Fibroblast of lung (primary cell): ENCODE data around the gene TRAF2. TPM values are rescaled to one million over a fixed set of nuclear protein-coding genes. Genes with fewer than 3 reads are reported as not detected.

ENCODE experiments used
- DNase-seq, 2 donors: peaks; one replicate each; pipeline versions ENCODE4 v3.0.0 to v3.0.0-alpha.2; 2010; ENCODE audit warnings: low read depth in 2 of 2
- H2AFZ ChIP-seq: 2 replicates; pipeline ENCODE4 v1.5.1; 2012; ENCODE audit warnings: low read length, control low read depth, inconsistent platforms
- H3K27ac ChIP-seq: 2 replicates; pipeline ENCODE4 v1.5.1; 2011; ENCODE audit warnings: low read length, control low read depth; ENCODE audit not compliant: insufficient read depth
- H3K27me3 ChIP-seq: 2 replicates; pipeline ENCODE4 v1.5.1; 2011; ENCODE audit warnings: mild to moderate bottlenecking, low read length; ENCODE audit not compliant: control insufficient read depth, insufficient read depth
- H3K36me3 ChIP-seq: 2 replicates; pipeline ENCODE4 v1.5.1; 2011; ENCODE audit warnings: low read length; ENCODE audit not compliant: control insufficient read depth, insufficient read depth
- H3K4me1 ChIP-seq: 2 replicates; pipeline ENCODE4 v1.5.1; 2011; ENCODE audit warnings: low read length; ENCODE audit not compliant: control insufficient read depth, insufficient read depth; ENCODE audit errors: extremely low read depth
- H3K4me2 ChIP-seq: 2 replicates; pipeline ENCODE4 v1.5.1; 2011; ENCODE audit warnings: low read length, control low read depth; ENCODE audit not compliant: insufficient read depth; ENCODE audit errors: extremely low read depth
- H3K4me3 ChIP-seq, 4 experiments: fragments of 200-600 bp in 1 of 4; sonication (generic) in 1 of 4; replicated peaks in 1 of 4; 2 replicates each; pipeline ENCODE4 v1.5.1; 2011 to 2016; ENCODE audit warnings: low read length in 4 of 4, low read depth in 3 of 4, mild to moderate bottlenecking in 3 of 4, control low read depth in 2 of 4, inconsistent platforms in 1 of 4, mixed read lengths in 1 of 4; ENCODE audit not compliant: insufficient read depth in 1 of 4; ENCODE audit errors: control extremely low read depth in 1 of 4
- H3K79me2 ChIP-seq: 2 replicates; pipeline ENCODE4 v1.5.1; 2012; ENCODE audit warnings: mild to moderate bottlenecking, low read length, inconsistent platforms; ENCODE audit not compliant: control insufficient read depth, insufficient read depth
- H3K9ac ChIP-seq: 2 replicates; pipeline ENCODE4 v1.5.1; 2011; ENCODE audit warnings: mild to moderate bottlenecking, low read length, control low read depth; ENCODE audit not compliant: insufficient read depth
- H3K9me3 ChIP-seq: 2 replicates; pipeline ENCODE4 v1.5.1; 2012; ENCODE audit warnings: low read depth, low read length; ENCODE audit not compliant: control insufficient read depth, insufficient read depth
- H4K20me1 ChIP-seq: 2 replicates; pipeline ENCODE4 v1.5.1; 2011; ENCODE audit warnings: low read length; ENCODE audit not compliant: control insufficient read depth, insufficient read depth; ENCODE audit errors: extremely low read depth
- EZH2 ChIP-seq: IDR thresholded peaks from 2 replicates; pipeline ENCODE4 v1.5.1; 2012; ENCODE audit warnings: low read length, control low read depth, mild to moderate bottlenecking; ENCODE audit errors: missing control alignments
- polyA plus RNA-seq, 2 donors: library from polyadenylated mRNA; depleted of rRNA in 1 of 2; stranded (reverse) in 1 of 2; unstranded in 1 of 2; fragments of >200 nt; gene quantifications; 2 replicates each; pipeline ENCODE4 v1.2.1, GENCODE V29; 2011 to 2012; ENCODE audit warnings: missing spikeins in 1 of 2
- total RNA-seq: library from RNA; depleted of rRNA; stranded (reverse); fragments of >200 nt; gene quantifications from 2 replicates; pipeline ENCODE4 v1.2.1, GENCODE V29; 2014
- TF ChIP-seq, protein P1 (sequence below), 2 donors: IDR thresholded peaks in 1 of 2; conservative IDR thresholded peaks in 1 of 2; 1 replicate in 1 of 2; 2 replicates in 1 of 2; pipeline ENCODE4 v1.5.1; 2011 to 2012; ENCODE audit warnings: low read length in 2 of 2, control low read depth in 1 of 2, inconsistent platforms in 1 of 2, low read depth in 1 of 2, mild to moderate bottlenecking in 1 of 2

The TRAF2 gene
- total and polyA plus RNA-seq, 2 donors (not counting 1 experiment from before 2014, with no cell fraction given): 3.7 to 8.4 TPM

GRCh38 chr9:136957901-136958300 lies 71.6 kb downstream of the TRAF2 start:
- Histone ChIP-seq H3K79me2 (no peaks in the 10 kb centered on the region), H3K4me3 (no peak overlapping the region), H3K4me2 (no peak overlapping the region), H3K4me1 (no peaks in the 10 kb centered on the region), H3K27ac (no peak overlapping the region), H2AFZ (no peak overlapping the region), H3K36me3 (no peaks in the 10 kb centered on the region), H3K9ac (no peak overlapping the region), H3K27me3 (no peaks in the 10 kb centered on the region), H4K20me1 (no peaks in the 10 kb centered on the region), H3K9me3 (no peaks in the 10 kb centered on the region)
- TF ChIP-seq, protein P1, sequence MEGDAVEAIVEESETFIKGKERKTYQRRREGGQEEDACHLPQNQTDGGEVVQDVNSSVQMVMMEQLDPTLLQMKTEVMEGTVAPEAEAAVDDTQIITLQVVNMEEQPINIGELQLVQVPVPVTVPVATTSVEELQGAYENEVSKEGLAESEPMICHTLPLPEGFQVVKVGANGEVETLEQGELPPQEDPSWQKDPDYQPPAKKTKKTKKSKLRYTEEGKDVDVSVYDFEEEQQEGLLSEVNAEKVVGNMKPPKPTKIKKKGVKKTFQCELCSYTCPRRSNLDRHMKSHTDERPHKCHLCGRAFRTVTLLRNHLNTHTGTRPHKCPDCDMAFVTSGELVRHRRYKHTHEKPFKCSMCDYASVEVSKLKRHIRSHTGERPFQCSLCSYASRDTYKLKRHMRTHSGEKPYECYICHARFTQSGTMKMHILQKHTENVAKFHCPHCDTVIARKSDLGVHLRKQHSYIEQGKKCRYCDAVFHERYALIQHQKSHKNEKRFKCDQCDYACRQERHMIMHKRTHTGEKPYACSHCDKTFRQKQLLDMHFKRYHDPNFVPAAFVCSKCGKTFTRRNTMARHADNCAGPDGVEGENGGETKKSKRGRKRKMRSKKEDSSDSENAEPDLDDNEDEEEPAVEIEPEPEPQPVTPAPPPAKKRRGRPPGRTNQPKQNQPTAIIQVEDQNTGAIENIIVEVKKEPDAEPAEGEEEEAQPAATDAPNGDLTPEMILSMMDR (conservative IDR thresholded peaks at IDR 0.05 in 1 of 2, IDR thresholded peaks at IDR 0.05 in 1 of 2; ENCODE audit: low read depth in 1 of 2, low read length in 2 of 2): no peak
- TF ChIP-seq EZH2: no peak
- no peak for DNase-seq

GRCh38 chr9:136958473-136958872 lies 72.2 kb downstream of the TRAF2 start:
- H3K9me3 ChIP-seq: no peaks in the 10 kb centered on the region
- TF ChIP-seq, protein P1 (conservative IDR thresholded peaks at IDR 0.05 in 1 of 2, IDR thresholded peaks at IDR 0.05 in 1 of 2; ENCODE audit: low read depth in 1 of 2, low read length in 2 of 2): no peak
- TF ChIP-seq EZH2: no peak
- no peaks in the 10 kb centered on the region for H3K27me3 ChIP-seq
- no peak overlapping the region for H3K4me3 ChIP-seq
- no peak overlapping the region for H2AFZ ChIP-seq
- H3K9ac ChIP-seq: no peak overlapping the region
- H3K79me2 ChIP-seq: no peaks in the 10 kb centered on the region
- H3K4me1 ChIP-seq: no peaks in the 10 kb centered on the region
- no peak for DNase-seq
- no peaks in the 10 kb centered on the region for H4K20me1 ChIP-seq
- H3K4me2 ChIP-seq: no peak overlapping the region
- no peaks in the 10 kb centered on the region for H3K36me3 ChIP-seq
- H3K27ac ChIP-seq: no peak overlapping the region

DNA sequence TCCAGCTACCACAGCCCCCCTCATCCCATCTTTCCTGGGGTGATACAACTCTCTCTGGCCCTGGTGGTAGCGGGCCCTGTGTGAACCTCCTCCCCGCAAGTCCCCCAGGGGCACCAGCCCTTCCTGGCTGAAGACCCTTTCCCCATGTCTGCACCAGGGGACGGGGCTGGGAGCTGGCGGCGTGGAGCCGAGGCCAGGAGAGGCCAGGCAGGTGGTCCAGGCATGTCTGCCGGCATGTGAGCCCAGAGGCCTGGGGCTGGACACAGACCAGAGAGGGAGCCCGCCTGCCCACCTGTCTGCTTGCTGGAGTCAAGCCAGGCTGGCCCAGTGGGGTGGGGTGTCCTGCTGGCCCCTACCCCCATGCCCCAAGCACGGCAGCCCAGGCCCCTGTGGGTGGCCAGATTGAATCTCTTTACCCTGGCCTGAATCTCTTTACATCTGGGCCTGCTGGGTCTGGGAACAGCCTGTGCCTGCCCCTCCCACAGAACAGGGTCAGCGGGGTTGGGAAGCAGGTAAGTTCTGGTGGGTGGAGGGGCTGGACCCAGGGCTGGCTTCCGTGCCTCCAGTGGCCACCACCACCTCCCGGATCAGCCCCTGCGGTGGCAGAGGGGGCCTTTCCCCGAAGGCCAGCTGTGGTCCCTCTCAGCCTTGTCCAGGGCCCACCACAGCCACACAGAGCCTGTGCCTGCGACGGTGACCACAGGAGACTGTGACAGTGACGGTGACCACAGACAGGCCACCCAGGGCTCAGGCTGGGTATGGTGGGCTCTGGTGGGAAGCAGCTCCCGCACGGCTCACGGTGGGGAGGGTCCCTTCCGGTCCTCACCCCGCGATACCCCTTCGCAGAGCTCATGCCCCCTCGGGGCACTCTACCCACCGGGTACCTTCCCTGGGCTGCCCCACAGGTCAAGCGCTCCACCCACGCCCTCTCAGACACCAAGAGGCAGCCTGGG lies 72.9 kb downstream of the TRAF2 start:
- no peak for DNase-seq
- H3K27ac ChIP-seq: no peak overlapping the region
- H3K36me3 ChIP-seq: no peaks in the 10 kb centered on the region
- no peak overlapping the region for H3K4me2 ChIP-seq
- no peaks in the 10 kb centered on the region for H3K4me1 ChIP-seq
- H3K27me3 ChIP-seq: no peaks in the 10 kb centered on the region
- no peak for TF ChIP-seq EZH2
- TF ChIP-seq, protein P1 (conservative IDR thresholded peaks at IDR 0.05 in 1 of 2, IDR thresholded peaks at IDR 0.05 in 1 of 2; ENCODE audit: low read depth in 1 of 2, low read length in 2 of 2): no peak
- no peaks in the 10 kb centered on the region for H3K79me2 ChIP-seq
- H2AFZ ChIP-seq: no peak overlapping the region
- H3K9ac ChIP-seq: no peak overlapping the region
- H3K9me3 ChIP-seq: no peaks in the 10 kb centered on the region
- no peaks in the 10 kb centered on the region for H4K20me1 ChIP-seq
- no peak overlapping the region for H3K4me3 ChIP-seq
